HepG2 (cell line): ENCODE data around the gene CADM4. TPM values are rescaled to one million over a fixed set of nuclear protein-coding genes. Genes with fewer than 3 reads are reported as not detected.

Experiments
- FOSL2 ChIP-seq: sonication (generic); formaldehyde crosslinking; IDR thresholded peaks from 2 replicates; pipeline ENCODE4 v1.4.0; 2020; ENCODE audit warnings: missing genetic modification reagents
- HNRNPH1 ChIP-seq: fragments of 200-400 bp; formaldehyde crosslinking; optimal IDR thresholded peaks from 2 replicates; pipeline ENCODE3; 2017; ENCODE audit warnings: mild to moderate bottlenecking, low read depth, low read length
- KLF15 ChIP-seq: sonication (generic); formaldehyde crosslinking; IDR thresholded peaks from 2 replicates; pipeline ENCODE4 v1.8.1; 2023; ENCODE audit warnings: borderline replicate concordance, mild to moderate bottlenecking, inconsistent platforms, missing genetic modification reagents, mixed read lengths
- NBN ChIP-seq: fragments of 450-650 bp; conservative IDR thresholded peaks from 2 replicates; pipeline ENCODE4 v1.6.1; 2017
- NFYB ChIP-seq: sonication (generic); formaldehyde crosslinking; IDR thresholded peaks from 2 replicates; pipeline ENCODE4 v1.4.0; 2020; ENCODE audit warnings: missing genetic modification reagents
- NFYC ChIP-seq: IDR thresholded peaks from 2 replicates; pipeline ENCODE4 v1.6.1; 2016; ENCODE audit warnings: missing genetic modification reagents, missing compliant biosample characterization
- PRMT3 ChIP-seq: sonication (generic); formaldehyde crosslinking; IDR thresholded peaks from 2 replicates; pipeline ENCODE4 v1.8.1; 2022; ENCODE audit warnings: low read depth, mild to moderate bottlenecking, moderate library complexity, missing genetic modification reagents, borderline replicate concordance
- REL ChIP-seq: sonication (generic); formaldehyde crosslinking; conservative IDR thresholded peaks from 2 replicates; pipeline ENCODE4 v1.8.0; 2022; ENCODE audit warnings: mild to moderate bottlenecking, missing genetic modification reagents, moderate library complexity
- RFX5 ChIP-seq: IDR thresholded peaks from 2 replicates; pipeline ENCODE4 v1.6.1; 2011; ENCODE audit warnings: low read depth, low read length, improper control_type of control experiment
- ZBTB7B ChIP-seq: sonication (generic); formaldehyde crosslinking; IDR thresholded peaks from 2 replicates; pipeline ENCODE4 v1.4.0; 2020; ENCODE audit warnings: missing genetic modification reagents
- ZFP1 ChIP-seq: IDR thresholded peaks from 2 replicates; pipeline ENCODE4 v1.6.1; 2016
- ZFP36L1 ChIP-seq: sonication (generic); formaldehyde crosslinking; IDR thresholded peaks from 2 replicates; pipeline ENCODE4 v1.8.0; 2022; ENCODE audit warnings: mild to moderate bottlenecking, missing genetic modification reagents, moderate library complexity
- ZFP36L2 ChIP-seq: sonication (generic); formaldehyde crosslinking; IDR thresholded peaks from 2 replicates; pipeline ENCODE4 v1.4.0; 2020; ENCODE audit warnings: missing genetic modification reagents
- ZMYM2 ChIP-seq: sonication (generic); formaldehyde crosslinking; IDR thresholded peaks from 2 replicates; pipeline ENCODE4 v1.8.0; 2022; ENCODE audit warnings: mild to moderate bottlenecking, missing genetic modification reagents
- ZNF24 ChIP-seq: fragments of 450-650 bp; IDR thresholded peaks from 2 replicates; pipeline ENCODE4 v1.6.1; 2017; ENCODE audit warnings: antibody characterized with exemption, mild to moderate bottlenecking
- ZNF317 ChIP-seq: sonication (generic); formaldehyde crosslinking; IDR thresholded peaks from 2 replicates; pipeline ENCODE4 v1.5.0; 2020; ENCODE audit warnings: mild to moderate bottlenecking, missing genetic modification reagents
- ZNF333 ChIP-seq: sonication (generic); formaldehyde crosslinking; IDR thresholded peaks from 2 replicates; pipeline ENCODE4 v1.4.0; 2020; ENCODE audit warnings: mild to moderate bottlenecking, missing genetic modification reagents, borderline replicate concordance
- ZNF335 ChIP-seq: sonication (generic); formaldehyde crosslinking; IDR thresholded peaks from 2 replicates; pipeline ENCODE4 v1.4.0; 2020; ENCODE audit warnings: missing genetic modification reagents
- ZNF678 ChIP-seq: sonication (generic); formaldehyde crosslinking; IDR thresholded peaks from 2 replicates; pipeline ENCODE4 v1.4.0; 2020; ENCODE audit warnings: mild to moderate bottlenecking, missing genetic modification reagents
- ZNF768 ChIP-seq: sonication (generic); formaldehyde crosslinking; IDR thresholded peaks from 2 replicates; pipeline ENCODE4 v1.4.0; 2020; ENCODE audit warnings: missing genetic modification reagents
- ZNF781 ChIP-seq: sonication (generic); formaldehyde crosslinking; IDR thresholded peaks from 2 replicates; pipeline ENCODE4 v1.5.1; 2020; ENCODE audit warnings: borderline replicate concordance, mild to moderate bottlenecking, missing genetic modification reagents; ENCODE audit errors: not compliant biosample characterization
- polyA plus RNA-seq, 8 experiments: library from polyadenylated mRNA; depleted of rRNA in 3 of 8; stranded (reverse) in 7 of 8; unstranded in 1 of 8; fragments of >200 nt; fragmentation: Illumina TruSeq in 4 of 8; extraction: Trizol in 4 of 8; gene quantifications; 2 replicates each; pipeline versions ENCODE4 v1.2.1 to v1.2.3, GENCODE V29; 2011 to 2016; ENCODE audit warnings: low read depth in 4 of 8, missing spikeins in 1 of 8, mixed read lengths in 1 of 8; ENCODE audit not compliant: insufficient read depth in 1 of 8
- total RNA-seq, 5 experiments: library from RNA; depleted of rRNA; stranded (reverse); fragments of >200 nt; fragmentation: Illumina TruSeq; extraction: Trizol; gene quantifications; 2 replicates each; pipeline ENCODE4 v1.2.3, GENCODE V29; 2016; ENCODE audit warnings: low read depth in 1 of 5
- TF ChIP-seq, protein P1 (sequence below): sonication (generic); IDR thresholded peaks from 2 replicates; pipeline ENCODE4 v1.6.1; 2016; ENCODE audit warnings: low read depth, borderline replicate concordance
- TF ChIP-seq, protein P2 (sequence below): sonication (generic); formaldehyde crosslinking; IDR thresholded peaks from 2 replicates; pipeline ENCODE4 v1.8.0; 2022; ENCODE audit warnings: missing genetic modification reagents, mild to moderate bottlenecking, borderline replicate concordance
- TF ChIP-seq, protein P3 (sequence below): sonication (generic); formaldehyde crosslinking; IDR thresholded peaks from 2 replicates; pipeline ENCODE4 v1.4.0; 2020; ENCODE audit warnings: missing genetic modification reagents, low read depth, mild to moderate bottlenecking, borderline replicate concordance
- TF ChIP-seq, protein P4 (sequence below): sonication (generic); formaldehyde crosslinking; IDR thresholded peaks from 2 replicates; pipeline ENCODE4 v1.5.1; 2020; ENCODE audit warnings: missing genetic modification reagents, mild to moderate bottlenecking, borderline replicate concordance
- TF ChIP-seq, protein P5 (sequence below): sonication (generic); formaldehyde crosslinking; IDR thresholded peaks from 2 replicates; pipeline ENCODE4 v1.4.0; 2020; ENCODE audit warnings: missing genetic modification reagents; ENCODE audit errors: not compliant biosample characterization

The CADM4 gene
- total and polyA plus RNA-seq, 2 of the 13 experiments (the other 11 are each of a cell fraction or from before 2014, with no cell fraction given), result 8.5 to 16.0 TPM

DNA sequence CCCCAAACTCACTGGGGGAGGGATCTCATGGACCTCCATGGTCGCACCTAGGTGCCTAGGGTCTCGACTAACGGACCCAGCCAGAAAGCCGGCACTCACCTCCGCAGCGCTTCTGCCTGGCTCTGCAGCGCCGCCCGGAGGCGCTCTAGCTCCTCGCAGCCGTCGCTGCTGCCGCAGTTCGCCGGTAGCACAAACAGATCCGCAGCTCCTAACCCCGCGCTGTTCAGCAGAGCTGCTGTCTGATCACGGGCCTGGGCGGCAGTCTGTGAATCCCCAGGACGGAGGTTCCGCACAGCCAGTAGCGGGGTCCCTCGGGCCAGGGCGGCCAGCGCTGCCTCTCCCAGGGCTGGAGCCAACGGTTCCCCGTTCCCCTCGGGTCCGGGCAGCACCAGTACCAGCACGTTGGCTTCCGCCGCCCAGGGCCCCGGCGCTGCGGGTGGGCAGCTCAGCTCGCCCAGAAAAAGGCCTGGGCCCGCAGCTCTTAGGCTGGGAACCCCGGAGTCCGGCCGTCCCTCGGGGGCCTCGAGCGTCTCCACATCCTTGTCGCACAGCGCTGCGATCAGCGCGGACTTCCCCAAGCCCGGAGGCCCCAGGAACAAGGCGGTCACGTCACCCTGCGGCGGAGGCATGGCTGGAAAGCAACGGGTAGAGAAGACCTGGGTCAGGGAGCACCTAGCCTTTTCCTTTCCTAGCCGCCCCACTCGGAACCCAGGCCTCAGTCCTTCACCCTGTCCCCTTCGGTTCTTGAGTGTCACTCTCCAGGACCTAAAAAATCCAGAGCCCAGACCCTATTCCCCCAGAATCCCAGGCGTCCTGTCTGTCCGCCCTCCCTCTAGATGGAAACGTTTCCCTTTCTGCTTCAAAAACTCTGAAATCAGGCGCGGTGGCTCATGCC lies 44.7 kb downstream of the CADM4 start (continued):
- TF ChIP-seq ZNF333 (CRISPR knock-in tag) (peak; percentile 22; the same call in 1 of the 2 replicates), NFYC (CRISPR knock-in tag) (no peak), ZMYM2 (CRISPR knock-in tag) (no peak), HNRNPH1 (no peak), ZNF317 (CRISPR knock-in tag) (no peak), FOSL2 (CRISPR knock-in tag) (0 out of 2 replicates have a peak, but pooled peaks have one; percentile 12), ZNF24 (no peak), ZNF335 (CRISPR knock-in tag) (peak; percentile 83), PRMT3 (CRISPR knock-in tag) (no peak), ZBTB7B (CRISPR knock-in tag) (no peak), ZNF768 (CRISPR knock-in tag) (peak; percentile 88), ZNF781 (peak; percentile 39), RFX5 (no peak), NBN (no peak), ZNF678 (CRISPR knock-in tag) (no peak), ZFP36L1 (no peak), ZFP1 (no peak), ZFP36L2 (CRISPR knock-in tag) (no peak), KLF15 (CRISPR knock-in tag) (no peak), REL (CRISPR knock-in tag) (no peak), NFYB (CRISPR knock-in tag) (no peak)
- TF ChIP-seq, protein P1, sequence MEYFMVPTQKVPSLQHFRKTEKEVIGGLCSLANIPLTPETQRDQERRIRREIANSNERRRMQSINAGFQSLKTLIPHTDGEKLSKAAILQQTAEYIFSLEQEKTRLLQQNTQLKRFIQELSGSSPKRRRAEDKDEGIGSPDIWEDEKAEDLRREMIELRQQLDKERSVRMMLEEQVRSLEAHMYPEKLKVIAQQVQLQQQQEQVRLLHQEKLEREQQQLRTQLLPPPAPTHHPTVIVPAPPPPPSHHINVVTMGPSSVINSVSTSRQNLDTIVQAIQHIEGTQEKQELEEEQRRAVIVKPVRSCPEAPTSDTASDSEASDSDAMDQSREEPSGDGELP, result peak; percentile 32; the same call in 1 of the 2 replicates
- TF ChIP-seq, protein P2, sequence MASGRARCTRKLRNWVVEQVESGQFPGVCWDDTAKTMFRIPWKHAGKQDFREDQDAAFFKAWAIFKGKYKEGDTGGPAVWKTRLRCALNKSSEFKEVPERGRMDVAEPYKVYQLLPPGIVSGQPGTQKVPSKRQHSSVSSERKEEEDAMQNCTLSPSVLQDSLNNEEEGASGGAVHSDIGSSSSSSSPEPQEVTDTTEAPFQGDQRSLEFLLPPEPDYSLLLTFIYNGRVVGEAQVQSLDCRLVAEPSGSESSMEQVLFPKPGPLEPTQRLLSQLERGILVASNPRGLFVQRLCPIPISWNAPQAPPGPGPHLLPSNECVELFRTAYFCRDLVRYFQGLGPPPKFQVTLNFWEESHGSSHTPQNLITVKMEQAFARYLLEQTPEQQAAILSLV, result no peak
- TF ChIP-seq, protein P3, sequence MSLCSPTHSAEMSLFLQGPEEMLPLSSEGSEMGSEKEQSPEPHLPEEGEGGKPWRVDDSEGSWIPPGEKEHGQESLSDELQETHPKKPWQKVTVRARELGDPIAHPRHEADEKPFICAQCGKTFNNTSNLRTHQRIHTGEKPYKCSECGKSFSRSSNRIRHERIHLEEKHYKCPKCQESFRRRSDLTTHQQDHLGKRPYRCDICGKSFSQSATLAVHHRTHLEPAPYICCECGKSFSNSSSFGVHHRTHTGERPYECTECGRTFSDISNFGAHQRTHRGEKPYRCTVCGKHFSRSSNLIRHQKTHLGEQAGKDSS (CRISPR knock-in tag), result peak; percentile 83; the same call in 1 of the 2 replicates
- TF ChIP-seq, protein P4, sequence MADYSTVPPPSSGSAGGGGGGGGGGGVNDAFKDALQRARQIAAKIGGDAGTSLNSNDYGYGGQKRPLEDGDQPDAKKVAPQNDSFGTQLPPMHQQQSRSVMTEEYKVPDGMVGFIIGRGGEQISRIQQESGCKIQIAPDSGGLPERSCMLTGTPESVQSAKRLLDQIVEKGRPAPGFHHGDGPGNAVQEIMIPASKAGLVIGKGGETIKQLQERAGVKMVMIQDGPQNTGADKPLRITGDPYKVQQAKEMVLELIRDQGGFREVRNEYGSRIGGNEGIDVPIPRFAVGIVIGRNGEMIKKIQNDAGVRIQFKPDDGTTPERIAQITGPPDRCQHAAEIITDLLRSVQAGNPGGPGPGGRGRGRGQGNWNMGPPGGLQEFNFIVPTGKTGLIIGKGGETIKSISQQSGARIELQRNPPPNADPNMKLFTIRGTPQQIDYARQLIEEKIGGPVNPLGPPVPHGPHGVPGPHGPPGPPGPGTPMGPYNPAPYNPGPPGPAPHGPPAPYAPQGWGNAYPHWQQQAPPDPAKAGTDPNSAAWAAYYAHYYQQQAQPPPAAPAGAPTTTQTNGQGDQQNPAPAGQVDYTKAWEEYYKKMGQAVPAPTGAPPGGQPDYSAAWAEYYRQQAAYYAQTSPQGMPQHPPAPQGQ (CRISPR knock-in tag), result no peak
- TF ChIP-seq, protein P5, sequence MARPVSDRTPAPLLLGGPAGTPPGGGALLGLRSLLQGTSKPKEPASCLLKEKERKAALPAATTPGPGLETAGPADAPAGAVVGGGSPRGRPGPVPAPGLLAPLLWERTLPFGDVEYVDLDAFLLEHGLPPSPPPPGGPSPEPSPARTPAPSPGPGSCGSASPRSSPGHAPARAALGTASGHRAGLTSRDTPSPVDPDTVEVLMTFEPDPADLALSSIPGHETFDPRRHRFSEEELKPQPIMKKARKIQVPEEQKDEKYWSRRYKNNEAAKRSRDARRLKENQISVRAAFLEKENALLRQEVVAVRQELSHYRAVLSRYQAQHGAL (CRISPR knock-in tag), result no peak
